ENCODE measurements around the gene NSMF.

DNA sequence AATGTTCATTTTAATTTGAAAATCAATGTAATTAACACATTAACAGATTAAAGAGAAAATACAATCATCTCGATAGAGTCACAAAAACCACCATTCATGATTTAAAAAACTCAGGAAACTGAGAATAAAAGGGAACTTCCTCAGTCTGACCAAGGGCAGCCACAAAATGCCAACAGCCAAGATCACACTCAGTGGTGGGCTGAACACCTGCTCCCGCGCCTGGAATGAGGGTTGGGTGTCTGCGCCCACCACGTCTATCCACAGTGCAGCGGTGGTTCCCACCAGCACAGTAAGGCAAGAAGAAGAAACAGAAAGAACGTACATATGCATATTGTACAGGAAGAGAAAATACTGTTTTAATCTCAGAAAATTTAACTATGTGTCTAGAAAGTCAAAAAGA lies 11.7 kb upstream of the NSMF start:
- TF ChIP-seq CTCF (IDR thresholded peaks at IDR 0.05) (no peak), POLR2A (IDR thresholded peaks at IDR 0.05) (no peak)

All from body of pancreas (tissue), 4 donors.